Stimulated activated CD4-positive, alpha-beta T cell treated with anti-CD3 and anti-CD28 coated beads, TNF-alpha, amount 100 ng/mL, for 24 hours (primary cell): Measurements from ENCODE around the gene CCDC88B.

Experiments used
- DNase-seq, 3 experiments: peaks; one replicate each; pipeline ENCODE4 v3.0.0-alpha.2; 2020; ENCODE audit warnings: low read depth in 3 of 3

CCDC88B gene

GRCh38 chr11:64342869-64343745, 3.1 kb downstream of the CCDC88B start:
- DNase-seq: peak in 1 of 3 experiments; percentile 31

- DNase-seq: no peak
Observed at GRCh38 chr11:64343767-64344559, 4.0 kb downstream of the CCDC88B start.

DNA sequence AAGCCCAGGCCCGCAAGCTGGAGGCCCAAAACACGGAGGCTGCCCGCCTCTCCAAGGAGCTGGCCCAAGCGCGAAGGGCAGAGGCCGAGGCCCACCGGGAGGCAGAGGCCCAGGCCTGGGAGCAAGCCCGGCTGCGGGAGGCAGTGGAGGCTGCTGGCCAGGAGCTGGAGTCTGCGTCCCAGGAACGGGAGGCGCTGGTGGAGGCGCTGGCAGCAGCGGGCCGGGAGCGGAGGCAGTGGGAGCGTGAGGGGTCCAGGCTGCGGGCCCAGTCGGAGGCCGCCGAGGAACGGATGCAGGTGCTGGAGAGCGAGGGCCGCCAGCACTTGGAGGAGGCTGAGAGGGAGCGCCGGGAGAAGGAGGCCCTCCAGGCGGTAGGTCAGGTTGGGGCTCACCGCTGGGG, 4.8 kb downstream of the CCDC88B start:
- DNase-seq: no peak

- no peak for DNase-seq
Observed at GRCh38 chr11:64347193-64347867, 7.3 kb downstream of the CCDC88B start.

GRCh38 chr11:64348383-64349024, 8.5 kb downstream of the CCDC88B start:
- DNase-seq: no peak

- DNase-seq: no peak
Observed at GRCh38 chr11:64349025-64349387, 9.0 kb downstream of the CCDC88B start.

- DNase-seq: no peak
Observed at GRCh38 chr11:64349404-64349803, 9.4 kb downstream of the CCDC88B start.

DNA sequence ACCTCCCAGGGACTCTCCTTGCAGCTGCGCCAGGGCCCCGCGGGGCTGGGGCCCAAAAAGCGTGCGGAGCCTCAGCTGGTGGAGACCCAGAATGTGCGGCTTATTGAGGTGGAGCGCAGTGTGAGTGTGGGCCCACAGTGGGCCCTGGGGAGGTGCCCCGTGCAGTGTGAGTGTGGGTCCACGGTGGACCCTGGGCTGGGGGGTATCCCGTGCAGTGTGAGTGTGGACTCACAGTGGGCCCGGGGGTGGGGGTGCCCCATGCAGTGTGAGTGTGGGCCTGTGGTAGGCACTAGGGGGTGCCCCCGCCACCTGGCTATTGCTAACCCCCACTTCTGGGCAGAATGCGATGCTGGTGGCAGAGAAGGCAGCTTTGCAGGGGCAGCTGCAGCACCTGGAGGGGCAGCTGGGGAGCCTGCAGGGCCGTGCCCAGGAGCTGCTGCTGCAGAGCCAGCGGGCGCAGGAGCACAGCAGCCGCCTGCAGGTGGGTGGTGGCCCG, 11.2 kb downstream of the CCDC88B start:
- DNase-seq: no peak

- DNase-seq: no peak
Observed at GRCh38 chr11:64352099-64352994, 12.3 kb downstream of the CCDC88B start.

- no peak for DNase-seq
Observed at GRCh38 chr11:64352995-64353714, 13.2 kb downstream of the CCDC88B start.

DNA sequence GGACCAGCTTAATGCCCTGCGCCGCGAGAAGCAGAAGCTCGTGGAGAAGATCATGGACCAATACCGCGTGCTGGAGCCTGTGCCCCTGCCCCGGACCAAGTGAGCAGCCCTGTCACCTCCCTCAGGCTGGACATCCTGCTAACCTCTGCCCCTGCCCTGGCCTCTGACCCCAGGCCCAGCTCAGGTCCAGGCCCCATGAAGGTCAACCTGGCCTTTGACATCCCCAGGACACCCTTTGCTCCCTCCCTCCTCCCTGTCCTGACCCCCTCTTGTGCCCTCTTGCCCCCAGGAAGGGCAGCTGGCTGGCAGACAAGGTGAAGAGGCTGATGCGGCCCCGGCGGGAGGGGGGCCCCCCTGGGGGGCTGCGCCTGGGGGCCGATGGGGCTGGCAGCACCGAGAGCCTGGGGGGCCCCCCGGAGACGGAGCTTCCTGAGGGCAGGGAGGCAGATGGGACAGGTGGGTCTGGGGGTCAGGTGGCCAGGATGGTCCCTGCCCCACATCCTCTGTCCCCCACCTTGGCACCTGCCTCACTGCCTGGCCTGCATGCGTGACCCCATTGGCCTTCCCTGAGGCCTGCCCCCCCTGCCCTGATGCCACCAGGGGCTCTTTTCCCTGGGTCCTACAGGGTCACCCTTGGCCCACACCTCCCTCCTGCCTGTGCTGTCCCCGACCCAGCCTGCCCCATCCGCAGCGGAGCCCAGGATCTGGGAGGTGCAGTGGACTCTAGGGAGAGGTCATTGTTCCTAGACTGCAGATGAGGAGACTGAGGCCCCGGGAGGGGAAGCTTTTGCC, 13.9 kb downstream of the CCDC88B start:
- no peak for DNase-seq

GRCh38 chr11:64355078-64355940, 15.3 kb downstream of the CCDC88B start:
- DNase-seq: peak in 1 of 3 experiments; percentile 46

GRCh38 chr11:64356498-64357411, 16.8 kb downstream of the CCDC88B start:
- DNase-seq: peak in 1 of 3 experiments; percentile 41

DNA sequence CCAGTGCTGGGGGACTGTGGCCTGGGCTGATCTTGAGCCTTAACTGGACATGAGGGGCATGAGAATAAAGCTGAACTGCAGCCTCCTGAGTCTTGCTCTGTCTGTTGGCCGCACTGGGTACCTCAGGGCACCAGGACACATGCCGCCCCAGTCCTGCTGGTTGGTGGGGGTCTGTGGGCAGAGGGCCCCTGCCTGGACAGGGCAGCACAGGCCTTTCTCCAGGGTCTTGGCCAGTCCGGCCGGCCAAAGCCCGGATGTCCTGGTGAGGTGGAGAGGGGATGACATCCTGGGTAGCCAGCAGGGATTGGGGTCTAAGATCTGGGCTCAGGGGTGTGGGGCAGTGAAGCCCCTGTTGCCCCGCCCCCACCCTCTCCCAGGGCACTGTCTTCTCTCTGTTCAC, 17.4 kb downstream of the CCDC88B start:
- DNase-seq: no peak

DNA sequence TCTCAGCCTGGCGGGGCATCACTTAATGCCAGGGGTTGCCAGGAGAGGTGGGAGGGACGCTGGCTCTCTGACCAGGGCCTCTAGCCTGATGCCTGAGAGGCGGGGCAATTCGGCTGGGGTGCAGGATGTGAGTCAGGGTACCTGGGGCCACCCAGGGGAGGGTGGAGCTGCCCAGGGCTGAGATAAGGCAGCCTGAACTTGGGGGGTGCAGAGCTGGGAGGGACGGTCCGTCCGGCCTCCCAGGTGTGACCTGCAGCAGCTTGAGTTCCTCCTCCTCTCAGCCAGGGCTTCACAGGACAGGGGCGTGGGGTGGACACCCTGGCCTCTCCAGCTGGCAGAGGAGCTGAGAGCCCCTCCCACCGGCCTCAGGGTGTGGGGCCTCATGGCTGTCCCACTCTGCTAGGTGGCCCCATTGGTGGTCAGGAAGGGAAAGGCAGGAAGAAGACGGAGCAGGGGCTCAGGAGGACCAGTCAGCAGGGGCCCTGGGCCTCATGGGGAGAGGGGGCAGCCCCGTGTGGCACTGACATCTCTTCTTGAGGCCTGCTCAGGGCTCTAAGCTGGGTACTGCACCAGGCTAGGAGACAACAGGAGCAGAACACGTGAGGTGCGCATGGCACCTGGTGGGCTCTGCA, 18.0 kb downstream of the CCDC88B start:
- peak in 1 of 3 experiments; percentile 59 for DNase-seq

GRCh38 chr11:64358536-64358906, 18.5 kb downstream of the CCDC88B start:
- no peak for DNase-seq
